DMS53 (cell line): ENCODE measurements around the gene DGKE.

ENCODE experiments used
- DNase-seq: peaks from one replicate; lab custom pipeline; 2025; lab: John Stamatoyannopoulos, UW

The DGKE gene

GRCh38 chr17:56890906-56891674, 57.1 kb downstream of the DGKE start:
- DNase-seq = no peak

GRCh38 chr17:56891751-56892150, 57.8 kb downstream of the DGKE start:
- DNase-seq = no peak

- no peak for DNase-seq
These were observed 58.4 kb downstream of the DGKE start for GRCh38 chr17:56892333-56892732.

- DNase-seq = no peak
These were observed 59.6 kb downstream of the DGKE start for GRCh38 chr17:56893503-56893902.

- no peak for DNase-seq
These were observed 61.0 kb downstream of the DGKE start for GRCh38 chr17:56894859-56895455.

- no peak for DNase-seq
These were observed 62.4 kb downstream of the DGKE start for GRCh38 chr17:56896217-56896967.

- DNase-seq = no peak
These were observed 63.0 kb downstream of the DGKE start for GRCh38 chr17:56896968-56897359.

- no peak for DNase-seq
These were observed 63.9 kb downstream of the DGKE start for GRCh38 chr17:56897646-56898424.

- DNase-seq = no peak
These were observed 64.9 kb downstream of the DGKE start for GRCh38 chr17:56898874-56899273.

- no peak for DNase-seq
These were observed 65.5 kb downstream of the DGKE start for GRCh38 chr17:56899403-56899802.

GRCh38 chr17:56902348-56902747, 68.4 kb downstream of the DGKE start:
- no peak for DNase-seq

- DNase-seq = no peak
These were observed 69.6 kb downstream of the DGKE start for GRCh38 chr17:56903560-56903959.

GRCh38 chr17:56908001-56908542, 74.1 kb downstream of the DGKE start:
- DNase-seq = peak; percentile 7

- DNase-seq = no peak
These were observed 76.0 kb downstream of the DGKE start for GRCh38 chr17:56909742-56910508.

- DNase-seq = no peak
These were observed 76.7 kb downstream of the DGKE start for GRCh38 chr17:56910509-56911235.

- no peak for DNase-seq
These were observed 78.4 kb downstream of the DGKE start for GRCh38 chr17:56912105-56912999.

- no peak for DNase-seq
These were observed 79.0 kb downstream of the DGKE start for GRCh38 chr17:56913000-56913311.

- DNase-seq = peak; percentile 77
These were observed 79.5 kb downstream of the DGKE start for GRCh38 chr17:56913353-56913866.

GRCh38 chr17:56913867-56914580, 80.1 kb downstream of the DGKE start, which contains the start of gene TRIM25:
Gene TRIM25 (minus strand): TSS chr17:56914049. CDS start chr17:56913988, 61 bp downstream.
- peak; percentile 93 for DNase-seq
